Measurements from ENCODE around the gene RABGGTA. TPM values are rescaled to one million over a fixed set of nuclear protein-coding genes. Genes with fewer than 3 reads are reported as not detected.
A peak's percentile ranks its signal among the peaks of the same experiment; 100 is the strongest.
"Not testable (repeated sequence)": the region's sequence is repeated elsewhere in the genome, so short reads cannot be mapped to it uniquely, and the experiment has no call there.

Gene RABGGTA
- total RNA-seq, 2 donors from 2014 or later = 28.2 to 44.7 TPM

DNA sequence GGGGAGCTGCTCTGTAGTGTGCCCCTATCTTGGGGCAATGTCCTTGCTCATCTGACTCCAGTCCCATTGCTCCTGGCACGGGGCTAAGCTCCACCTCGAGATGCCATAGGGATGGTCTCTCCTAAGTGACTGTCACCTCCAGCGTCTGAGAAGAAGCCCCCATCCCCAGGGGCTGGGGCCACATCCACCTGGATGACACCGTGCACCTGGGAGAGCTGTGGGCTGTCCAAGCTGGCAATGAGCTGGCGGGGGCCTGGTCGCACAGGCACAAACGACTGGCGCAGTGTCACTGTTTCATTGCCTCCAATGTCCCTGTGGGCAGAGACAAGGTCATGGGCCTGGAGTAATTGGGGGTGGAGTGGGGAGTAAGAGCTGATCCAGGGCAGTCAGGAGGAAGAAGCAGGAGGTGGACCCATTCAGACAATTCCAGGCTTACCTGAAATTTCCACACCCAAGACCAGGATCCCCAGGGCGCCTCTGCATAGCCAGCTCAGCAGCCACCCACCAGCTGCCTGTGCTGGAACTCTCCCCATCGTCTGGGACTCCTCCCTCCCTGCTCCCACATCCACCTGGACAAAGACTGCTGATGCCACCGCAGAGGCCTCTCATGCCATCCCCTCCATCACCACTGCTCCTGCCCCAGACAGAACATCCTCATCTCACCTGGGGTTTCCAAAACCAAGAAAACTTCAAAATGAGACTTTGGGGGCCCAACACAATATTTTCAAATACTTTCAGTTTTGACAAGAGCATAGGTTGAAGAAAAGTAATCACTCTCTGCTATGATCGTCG lies 22.0 kb downstream of the RABGGTA start:
- H3K4me3 ChIP-seq = no peak overlapping the region
- H3K27ac ChIP-seq = no peak overlapping the region
- H3K36me3 ChIP-seq = no peaks in the 10 kb centered on the region
- H3K27me3 ChIP-seq (replicated peaks; ENCODE audit: insufficient read depth) = no peaks in the 10 kb centered on the region
- TF ChIP-seq, protein P1, sequence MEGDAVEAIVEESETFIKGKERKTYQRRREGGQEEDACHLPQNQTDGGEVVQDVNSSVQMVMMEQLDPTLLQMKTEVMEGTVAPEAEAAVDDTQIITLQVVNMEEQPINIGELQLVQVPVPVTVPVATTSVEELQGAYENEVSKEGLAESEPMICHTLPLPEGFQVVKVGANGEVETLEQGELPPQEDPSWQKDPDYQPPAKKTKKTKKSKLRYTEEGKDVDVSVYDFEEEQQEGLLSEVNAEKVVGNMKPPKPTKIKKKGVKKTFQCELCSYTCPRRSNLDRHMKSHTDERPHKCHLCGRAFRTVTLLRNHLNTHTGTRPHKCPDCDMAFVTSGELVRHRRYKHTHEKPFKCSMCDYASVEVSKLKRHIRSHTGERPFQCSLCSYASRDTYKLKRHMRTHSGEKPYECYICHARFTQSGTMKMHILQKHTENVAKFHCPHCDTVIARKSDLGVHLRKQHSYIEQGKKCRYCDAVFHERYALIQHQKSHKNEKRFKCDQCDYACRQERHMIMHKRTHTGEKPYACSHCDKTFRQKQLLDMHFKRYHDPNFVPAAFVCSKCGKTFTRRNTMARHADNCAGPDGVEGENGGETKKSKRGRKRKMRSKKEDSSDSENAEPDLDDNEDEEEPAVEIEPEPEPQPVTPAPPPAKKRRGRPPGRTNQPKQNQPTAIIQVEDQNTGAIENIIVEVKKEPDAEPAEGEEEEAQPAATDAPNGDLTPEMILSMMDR (IDR thresholded peaks at IDR 0.05) = no peak
- H3K4me1 ChIP-seq (ENCODE audit: control insufficient read depth in 1 of 2, low read depth in 2 of 2) = no peaks in the 10 kb centered on the region
- no peak for ATAC-seq (ENCODE audit: insufficient number of reproducible peaks, low FRiP score, low read depth)
- DNase-seq (ENCODE audit: low spot score) = no peak
- no peaks in the 10 kb centered on the region for H3K9me3 ChIP-seq

DNA sequence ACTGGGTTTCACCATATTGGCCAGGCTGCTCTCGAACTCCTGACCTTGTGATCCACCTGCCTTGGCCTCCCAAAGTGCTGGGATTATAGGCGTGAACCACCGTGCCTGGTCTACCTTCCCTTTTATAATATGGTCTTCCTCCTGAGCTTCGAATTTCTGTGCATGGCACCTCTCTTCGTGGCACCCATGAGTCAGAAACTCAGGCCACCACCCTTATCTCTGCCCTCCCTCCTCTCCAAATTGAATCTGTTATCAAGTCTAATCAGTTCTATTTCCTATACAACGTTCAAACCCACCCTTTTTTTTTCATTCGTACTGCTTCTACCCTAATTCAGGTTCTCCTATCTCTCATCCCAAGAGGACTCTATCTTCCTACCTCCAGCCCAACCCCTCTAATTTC lies 24.0 kb downstream of the RABGGTA start:
- no peak for ATAC-seq (ENCODE audit: insufficient number of reproducible peaks, low FRiP score, low read depth)
- Histone ChIP-seq H3K4me3 (no peak overlapping the region), H3K27me3 (replicated peaks; ENCODE audit: insufficient read depth) (no peaks in the 10 kb centered on the region), H3K36me3 (no peaks in the 10 kb centered on the region), H3K27ac (no peak overlapping the region), H3K9me3 (no peaks in the 10 kb centered on the region), H3K4me1 (ENCODE audit: control insufficient read depth in 1 of 2, low read depth in 2 of 2) (peaks cover 0 to 8% of the 10 kb centered on the region in 2 donors)
- DNase-seq (ENCODE audit: low spot score) = no peak
- TF ChIP-seq, protein P1 (IDR thresholded peaks at IDR 0.05) = no peak

DNA sequence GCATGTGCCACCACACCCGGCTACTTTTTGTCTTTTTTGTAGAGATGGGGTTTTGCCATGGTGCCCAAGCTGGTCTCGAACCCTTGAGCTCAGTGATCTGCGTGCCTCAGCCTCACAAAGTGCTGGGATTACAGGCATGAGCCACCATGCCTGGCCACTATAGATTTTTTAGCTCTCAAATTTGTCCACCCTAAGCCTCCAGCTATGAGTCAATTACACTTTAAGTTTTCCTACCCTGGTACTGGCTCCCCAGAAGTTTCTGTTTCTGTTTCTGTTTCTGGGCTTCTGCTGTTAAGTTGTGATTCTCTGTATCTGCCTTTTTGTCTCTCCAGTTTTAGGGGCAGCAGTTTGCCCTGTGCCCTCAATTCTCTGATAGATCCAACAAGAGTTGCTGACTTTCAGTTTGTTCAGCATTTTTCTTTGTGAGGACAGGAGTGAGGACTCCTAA lies 24.6 kb downstream of the RABGGTA start:
- Histone ChIP-seq H3K9me3 (no peaks in the 10 kb centered on the region), H3K4me3 (no peak overlapping the region), H3K27me3 (replicated peaks; ENCODE audit: insufficient read depth) (no peaks in the 10 kb centered on the region), H3K27ac (no peak overlapping the region), H3K36me3 (no peaks in the 10 kb centered on the region), H3K4me1 (ENCODE audit: control insufficient read depth in 1 of 2, low read depth in 2 of 2) (peaks cover 0 to 8% of the 10 kb centered on the region in 2 donors)
- TF ChIP-seq, protein P1 (IDR thresholded peaks at IDR 0.05) = no peak
- ATAC-seq (ENCODE audit: insufficient number of reproducible peaks, low FRiP score, low read depth) (no peak), DNase-seq (ENCODE audit: low spot score) (no peak)

DNA sequence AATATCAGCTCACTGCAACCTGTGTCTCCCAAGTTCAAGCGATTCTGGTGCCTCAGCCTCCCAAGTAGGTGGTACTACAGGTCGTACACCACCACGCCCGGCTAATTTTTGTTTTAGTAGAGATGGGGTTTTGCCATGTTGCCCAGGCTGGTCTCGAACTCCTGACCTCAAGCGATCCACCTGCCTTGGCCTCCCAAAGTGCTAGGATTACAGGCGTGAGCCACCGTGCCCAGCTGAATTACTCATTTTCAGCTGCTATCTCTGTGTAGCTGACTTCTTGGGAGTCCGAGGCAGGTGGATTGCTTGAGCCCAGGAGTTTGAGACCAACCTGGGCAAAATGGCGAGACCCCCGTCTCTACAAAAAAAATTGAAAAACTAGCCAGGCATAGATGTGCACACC lies 26.0 kb downstream of the RABGGTA start:
- not testable (repeated sequence) for ATAC-seq (ENCODE audit: insufficient number of reproducible peaks, low FRiP score, low read depth); H3K36me3 ChIP-seq; H3K9me3 ChIP-seq; H3K4me3 ChIP-seq; DNase-seq (ENCODE audit: low spot score); H3K27ac ChIP-seq; H3K27me3 ChIP-seq (replicated peaks; ENCODE audit: insufficient read depth)
- peaks cover 11 to 21% of the 10 kb centered on the region in 2 donors for H3K4me1 ChIP-seq (ENCODE audit: control insufficient read depth in 1 of 2, low read depth in 2 of 2)

DNA sequence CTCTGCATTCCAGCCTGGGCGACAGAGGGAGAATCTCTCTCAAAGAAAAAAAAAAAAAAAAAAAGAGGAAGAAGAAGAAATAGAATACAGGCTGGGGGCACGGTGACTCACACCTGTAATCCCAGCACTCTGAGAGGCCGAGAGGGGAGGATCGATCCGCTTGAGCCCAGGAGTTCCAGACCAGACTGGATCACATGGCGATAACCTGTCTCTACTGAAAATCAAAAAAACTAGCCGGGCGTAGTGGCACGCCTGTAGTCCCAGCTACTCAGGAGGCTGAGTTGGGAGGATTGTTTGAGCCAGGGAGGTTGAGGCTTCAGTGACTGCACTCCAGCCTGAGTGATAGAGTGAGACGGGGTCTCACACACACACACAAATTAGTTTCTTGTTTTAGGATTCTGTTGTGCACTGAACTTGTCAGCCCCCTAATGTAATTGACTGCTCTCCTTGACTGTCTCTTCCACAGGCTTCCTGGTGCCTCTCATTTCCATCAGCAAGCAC lies 28.0 kb downstream of the RABGGTA start:
- peaks cover 20% of the 10 kb centered on the region for H3K36me3 ChIP-seq
- peak overlapping the region; percentile 76 for H3K4me3 ChIP-seq
- H3K9me3 ChIP-seq = no peaks in the 10 kb centered on the region
- peaks cover 19 to 39% of the 10 kb centered on the region in 2 donors for H3K4me1 ChIP-seq (ENCODE audit: control insufficient read depth in 1 of 2, low read depth in 2 of 2)
- no peaks in the 10 kb centered on the region for H3K27me3 ChIP-seq (replicated peaks; ENCODE audit: insufficient read depth)
- TF ChIP-seq, protein P1 (IDR thresholded peaks at IDR 0.05) = no peak
- ATAC-seq (ENCODE audit: insufficient number of reproducible peaks, low FRiP score, low read depth) (no peak), DNase-seq (ENCODE audit: low spot score) (no peak)
- H3K27ac ChIP-seq = peak overlapping the region; percentile 92 to 98

Measured in thoracic aorta (tissue), 2 donors.